Measurements from ENCODE around the gene ZNF638.

Gene ZNF638

GRCh38 chr2:71337776-71338175 lies 6.2 kb downstream of the ZNF638 start:
- DNase-seq: no peak

- no peak for DNase-seq
Observed at GRCh38 chr2:71339685-71340084, 8.1 kb downstream of the ZNF638 start.

- DNase-seq: no peak
Observed at GRCh38 chr2:71340176-71340575, 8.6 kb downstream of the ZNF638 start.

GRCh38 chr2:71341645-71342044 lies 10.1 kb downstream of the ZNF638 start:
- DNase-seq: no peak

GRCh38 chr2:71346065-71346464 lies 14.5 kb downstream of the ZNF638 start:
- DNase-seq: no peak

- DNase-seq: no peak
Observed at GRCh38 chr2:71347517-71347916, 15.9 kb downstream of the ZNF638 start.

- DNase-seq: no peak
Observed at GRCh38 chr2:71348302-71348701, 16.7 kb downstream of the ZNF638 start.

- DNase-seq: no peak
Observed at GRCh38 chr2:71353248-71353647, 21.7 kb downstream of the ZNF638 start.

- no peak for DNase-seq
Observed at GRCh38 chr2:71358931-71359671, 27.5 kb downstream of the ZNF638 start.

GRCh38 chr2:71360434-71360975 lies 28.9 kb downstream of the ZNF638 start:
- DNase-seq: no peak

- no peak for DNase-seq
Observed at GRCh38 chr2:71361631-71362030, 30.0 kb downstream of the ZNF638 start.

GRCh38 chr2:71362447-71362846 lies 30.9 kb downstream of the ZNF638 start:
- no peak for DNase-seq

GRCh38 chr2:71370015-71370414 lies 38.4 kb downstream of the ZNF638 start:
- no peak for DNase-seq

GRCh38 chr2:71372042-71372441 lies 40.5 kb downstream of the ZNF638 start:
- no peak for DNase-seq

- DNase-seq: no peak
Observed at GRCh38 chr2:71379086-71379485, 47.5 kb downstream of the ZNF638 start.

GRCh38 chr2:71380665-71381064 lies 49.1 kb downstream of the ZNF638 start:
- no peak for DNase-seq

GRCh38 chr2:71385012-71385411 lies 53.4 kb downstream of the ZNF638 start:
- DNase-seq: no peak

- DNase-seq: no peak
Observed at GRCh38 chr2:71388214-71388613, 56.6 kb downstream of the ZNF638 start.

GRCh38 chr2:71389384-71390072 lies 57.9 kb downstream of the ZNF638 start:
- DNase-seq: no peak

GRCh38 chr2:71393216-71393615 lies 61.6 kb downstream of the ZNF638 start:
- no peak for DNase-seq

GRCh38 chr2:71395471-71395870 lies 63.9 kb downstream of the ZNF638 start:
- DNase-seq: no peak

GRCh38 chr2:71402427-71402826 lies 70.8 kb downstream of the ZNF638 start:
- no peak for DNase-seq

- DNase-seq: no peak
Observed at GRCh38 chr2:71409611-71410010, 78.0 kb downstream of the ZNF638 start.

- DNase-seq: no peak
Observed at GRCh38 chr2:71410696-71411095, 79.1 kb downstream of the ZNF638 start.
